Measurements from ENCODE around the gene CRB3.

- TF ChIP-seq CTCF (IDR thresholded peaks at IDR 0.05) (no peak), POLR2AphosphoS5 (IDR thresholded peaks at IDR 0.05) (no peak), POLR2A (IDR thresholded peaks at IDR 0.05) (no peak)
These were observed 17.6 kb upstream of the CRB3 start for GRCh38 chr19:6446452-6446851.

Measured in prostate gland (tissue), 2 donors.